ENCODE measurements around the gene AGAP2.
A peak's percentile ranks its signal among the peaks of the same experiment; 100 is the strongest.

Gene AGAP2

DNA sequence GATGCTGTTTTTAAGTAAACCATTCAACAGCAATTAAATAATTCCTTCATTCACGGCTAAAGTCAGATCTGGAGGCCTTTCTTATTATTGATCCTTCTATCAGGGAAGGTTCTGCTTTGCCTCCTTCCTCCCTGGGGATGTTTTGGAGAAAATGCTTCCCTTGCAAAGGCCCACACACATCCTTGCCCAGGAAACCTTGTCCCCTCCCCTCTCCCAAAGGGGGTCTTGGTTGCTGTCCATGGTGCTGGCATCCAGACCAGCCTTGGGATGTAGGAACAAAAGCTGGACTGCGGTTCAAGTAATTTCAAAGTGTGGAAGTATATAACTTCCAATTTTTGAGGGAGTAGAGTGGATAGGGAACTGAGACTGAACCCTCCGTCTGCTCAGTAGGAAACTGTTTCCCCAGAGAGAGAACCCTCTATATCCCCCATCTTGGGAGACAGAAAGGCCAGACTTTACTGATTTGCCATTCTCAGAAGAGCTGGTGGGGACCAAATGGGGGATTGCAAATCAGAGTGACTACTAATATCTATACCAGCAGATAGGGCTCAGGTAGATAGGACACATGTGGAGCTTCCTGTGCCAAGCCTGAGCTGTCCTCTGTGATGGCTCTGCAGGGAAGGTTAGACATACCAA is 21.9 kb upstream of the AGAP2 start:
- no peaks in the 10 kb centered on the region for H3K9me3 ChIP-seq (ENCODE audit: control insufficient read depth, insufficient read depth, low read depth, low read length)
- H3K4me3 ChIP-seq (ENCODE audit: low read depth, low read length): no peak overlapping the region
- TF ChIP-seq ZNF133 (tag by site-specific recombination; IDR thresholded peaks at IDR 0.05): no peak
- TF ChIP-seq, protein P1, sequence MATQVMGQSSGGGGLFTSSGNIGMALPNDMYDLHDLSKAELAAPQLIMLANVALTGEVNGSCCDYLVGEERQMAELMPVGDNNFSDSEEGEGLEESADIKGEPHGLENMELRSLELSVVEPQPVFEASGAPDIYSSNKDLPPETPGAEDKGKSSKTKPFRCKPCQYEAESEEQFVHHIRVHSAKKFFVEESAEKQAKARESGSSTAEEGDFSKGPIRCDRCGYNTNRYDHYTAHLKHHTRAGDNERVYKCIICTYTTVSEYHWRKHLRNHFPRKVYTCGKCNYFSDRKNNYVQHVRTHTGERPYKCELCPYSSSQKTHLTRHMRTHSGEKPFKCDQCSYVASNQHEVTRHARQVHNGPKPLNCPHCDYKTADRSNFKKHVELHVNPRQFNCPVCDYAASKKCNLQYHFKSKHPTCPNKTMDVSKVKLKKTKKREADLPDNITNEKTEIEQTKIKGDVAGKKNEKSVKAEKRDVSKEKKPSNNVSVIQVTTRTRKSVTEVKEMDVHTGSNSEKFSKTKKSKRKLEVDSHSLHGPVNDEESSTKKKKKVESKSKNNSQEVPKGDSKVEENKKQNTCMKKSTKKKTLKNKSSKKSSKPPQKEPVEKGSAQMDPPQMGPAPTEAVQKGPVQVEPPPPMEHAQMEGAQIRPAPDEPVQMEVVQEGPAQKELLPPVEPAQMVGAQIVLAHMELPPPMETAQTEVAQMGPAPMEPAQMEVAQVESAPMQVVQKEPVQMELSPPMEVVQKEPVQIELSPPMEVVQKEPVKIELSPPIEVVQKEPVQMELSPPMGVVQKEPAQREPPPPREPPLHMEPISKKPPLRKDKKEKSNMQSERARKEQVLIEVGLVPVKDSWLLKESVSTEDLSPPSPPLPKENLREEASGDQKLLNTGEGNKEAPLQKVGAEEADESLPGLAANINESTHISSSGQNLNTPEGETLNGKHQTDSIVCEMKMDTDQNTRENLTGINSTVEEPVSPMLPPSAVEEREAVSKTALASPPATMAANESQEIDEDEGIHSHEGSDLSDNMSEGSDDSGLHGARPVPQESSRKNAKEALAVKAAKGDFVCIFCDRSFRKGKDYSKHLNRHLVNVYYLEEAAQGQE (tag by site-specific recombination; IDR thresholded peaks at IDR 0.05): peak; percentile 98
- ChIA-PET POLR2A (interaction anchor here (1.1 to 1.2 kb wide), 2 partner anchors 18 to 36 kb away, joined by 3 read pairs; no protein-coding TSS in a partner anchor), CTCF (interaction anchor here (0.6 to 2.3 kb wide), 9 partner anchors 8 to 49 kb away, joined by 3 to 7 read pairs (median 4); partner anchors contain the start of genes CDK4 and TSPAN31)
- peaks cover 10 to 46% of the 10 kb centered on the region in 2 experiments for H3K36me3 ChIP-seq (ENCODE audit: control insufficient read depth in 2 of 2, insufficient read depth in 1 of 2, low read length in 2 of 2)
- no peak overlapping the region for H3K27ac ChIP-seq (ENCODE audit: extremely low read depth, low read depth, low read length)
- H3K4me1 ChIP-seq (ENCODE audit: control insufficient read depth, insufficient read depth, low read length): no peaks in the 10 kb centered on the region

DNA sequence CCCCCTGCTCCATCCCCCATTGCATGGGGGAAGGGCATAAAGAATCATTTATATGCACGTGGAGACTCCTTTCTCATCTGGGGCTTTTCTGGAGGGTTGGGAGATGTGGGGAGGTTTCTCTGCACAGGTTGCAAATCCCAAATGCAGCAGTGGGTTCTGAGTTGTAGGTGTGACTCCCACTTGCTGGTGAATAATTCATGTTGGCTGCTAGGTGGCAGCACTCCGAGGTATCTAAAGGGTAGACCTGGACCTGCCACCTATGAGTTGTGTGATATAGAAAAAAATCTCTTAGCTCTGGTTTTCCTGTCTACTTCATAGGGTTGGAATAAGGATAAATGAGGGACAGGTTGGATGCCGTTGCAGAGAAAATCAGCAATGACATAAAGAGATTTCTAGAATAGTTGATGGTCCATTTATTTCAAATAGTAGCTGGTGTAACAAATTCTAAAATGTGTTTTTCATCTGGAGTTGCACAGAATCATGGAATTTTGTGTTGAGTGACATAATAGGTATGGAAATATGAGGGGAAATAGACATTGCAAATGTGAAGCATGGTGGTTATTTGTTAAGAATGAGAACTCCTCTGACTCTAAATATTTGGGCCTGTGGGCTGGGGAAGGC is 20.9 kb upstream of the AGAP2 start:
- no peaks in the 10 kb centered on the region for H3K9me3 ChIP-seq (ENCODE audit: control insufficient read depth, insufficient read depth, low read depth, low read length)
- no peak overlapping the region for H3K27ac ChIP-seq (ENCODE audit: extremely low read depth, low read depth, low read length)
- no peak for TF ChIP-seq ZNF426 (tag by site-specific recombination; IDR thresholded peaks at IDR 0.05)
- TF ChIP-seq, protein P2, sequence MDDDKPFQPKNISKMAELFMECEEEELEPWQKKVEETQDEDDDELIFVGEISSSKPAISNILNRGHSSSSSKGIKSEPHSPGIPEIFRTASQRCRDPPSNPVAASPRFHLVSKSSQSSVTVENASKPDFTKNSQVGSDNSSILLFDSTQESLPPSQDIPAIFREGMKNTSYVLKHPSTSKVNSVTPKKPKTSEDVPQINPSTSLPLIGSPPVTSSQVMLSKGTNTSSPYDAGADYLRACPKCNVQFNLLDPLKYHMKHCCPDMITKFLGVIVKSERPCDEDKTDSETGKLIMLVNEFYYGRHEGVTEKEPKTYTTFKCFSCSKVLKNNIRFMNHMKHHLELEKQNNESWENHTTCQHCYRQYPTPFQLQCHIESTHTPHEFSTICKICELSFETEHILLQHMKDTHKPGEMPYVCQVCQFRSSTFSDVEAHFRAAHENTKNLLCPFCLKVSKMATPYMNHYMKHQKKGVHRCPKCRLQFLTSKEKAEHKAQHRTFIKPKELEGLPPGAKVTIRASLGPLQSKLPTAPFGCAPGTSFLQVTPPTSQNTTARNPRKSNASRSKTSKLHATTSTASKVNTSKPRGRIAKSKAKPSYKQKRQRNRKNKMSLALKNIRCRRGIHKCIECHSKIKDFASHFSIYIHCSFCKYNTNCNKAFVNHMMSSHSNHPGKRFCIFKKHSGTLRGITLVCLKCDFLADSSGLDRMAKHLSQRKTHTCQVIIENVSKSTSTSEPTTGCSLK (tag by site-specific recombination; IDR thresholded peaks at IDR 0.05): no peak
- TF ChIP-seq ZFHX2 (tag by site-specific recombination; conservative IDR thresholded peaks at IDR 0.05): peak; percentile 48
- peak; percentile 64 for TF ChIP-seq EGR2 (tag by site-specific recombination; IDR thresholded peaks at IDR 0.05; ENCODE audit: low read depth)
- TF ChIP-seq, protein P3, sequence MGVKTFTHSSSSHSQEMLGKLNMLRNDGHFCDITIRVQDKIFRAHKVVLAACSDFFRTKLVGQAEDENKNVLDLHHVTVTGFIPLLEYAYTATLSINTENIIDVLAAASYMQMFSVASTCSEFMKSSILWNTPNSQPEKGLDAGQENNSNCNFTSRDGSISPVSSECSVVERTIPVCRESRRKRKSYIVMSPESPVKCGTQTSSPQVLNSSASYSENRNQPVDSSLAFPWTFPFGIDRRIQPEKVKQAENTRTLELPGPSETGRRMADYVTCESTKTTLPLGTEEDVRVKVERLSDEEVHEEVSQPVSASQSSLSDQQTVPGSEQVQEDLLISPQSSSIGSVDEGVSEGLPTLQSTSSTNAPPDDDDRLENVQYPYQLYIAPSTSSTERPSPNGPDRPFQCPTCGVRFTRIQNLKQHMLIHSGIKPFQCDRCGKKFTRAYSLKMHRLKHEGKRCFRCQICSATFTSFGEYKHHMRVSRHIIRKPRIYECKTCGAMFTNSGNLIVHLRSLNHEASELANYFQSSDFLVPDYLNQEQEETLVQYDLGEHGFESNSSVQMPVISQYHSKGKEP (tag by site-specific recombination; IDR thresholded peaks at IDR 0.05): peak; percentile 39
- TF ChIP-seq, protein P4, sequence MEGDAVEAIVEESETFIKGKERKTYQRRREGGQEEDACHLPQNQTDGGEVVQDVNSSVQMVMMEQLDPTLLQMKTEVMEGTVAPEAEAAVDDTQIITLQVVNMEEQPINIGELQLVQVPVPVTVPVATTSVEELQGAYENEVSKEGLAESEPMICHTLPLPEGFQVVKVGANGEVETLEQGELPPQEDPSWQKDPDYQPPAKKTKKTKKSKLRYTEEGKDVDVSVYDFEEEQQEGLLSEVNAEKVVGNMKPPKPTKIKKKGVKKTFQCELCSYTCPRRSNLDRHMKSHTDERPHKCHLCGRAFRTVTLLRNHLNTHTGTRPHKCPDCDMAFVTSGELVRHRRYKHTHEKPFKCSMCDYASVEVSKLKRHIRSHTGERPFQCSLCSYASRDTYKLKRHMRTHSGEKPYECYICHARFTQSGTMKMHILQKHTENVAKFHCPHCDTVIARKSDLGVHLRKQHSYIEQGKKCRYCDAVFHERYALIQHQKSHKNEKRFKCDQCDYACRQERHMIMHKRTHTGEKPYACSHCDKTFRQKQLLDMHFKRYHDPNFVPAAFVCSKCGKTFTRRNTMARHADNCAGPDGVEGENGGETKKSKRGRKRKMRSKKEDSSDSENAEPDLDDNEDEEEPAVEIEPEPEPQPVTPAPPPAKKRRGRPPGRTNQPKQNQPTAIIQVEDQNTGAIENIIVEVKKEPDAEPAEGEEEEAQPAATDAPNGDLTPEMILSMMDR (tag by site-specific recombination; IDR thresholded peaks at IDR 0.05): peak; percentile 27; the same call in 1 of the 2 replicates
- no peak for TF ChIP-seq ZNF184 (tag by site-specific recombination; IDR thresholded peaks at IDR 0.05)
- TF ChIP-seq ZNF324 (tag by site-specific recombination; IDR thresholded peaks at IDR 0.05): no peak
- TF ChIP-seq ZNF132 (tag by site-specific recombination; IDR thresholded peaks at IDR 0.05; ENCODE audit: borderline replicate concordance): no peak
- no peak for TF ChIP-seq TRIM28 (IDR thresholded peaks at IDR 0.05; ENCODE audit: borderline replicate concordance, low read length)
- no peak for TF ChIP-seq SCRT1 (tag by site-specific recombination; IDR thresholded peaks at IDR 0.05; ENCODE audit: borderline replicate concordance)
- no peak overlapping the region for H3K4me3 ChIP-seq (ENCODE audit: low read depth, low read length)
- H3K36me3 ChIP-seq (ENCODE audit: control insufficient read depth in 2 of 2, insufficient read depth in 1 of 2, low read length in 2 of 2): peaks cover 10 to 46% of the 10 kb centered on the region in 2 experiments
- CTCF ChIA-PET: interaction anchor here (0.5 to 2.3 kb wide), 27 partner anchors 9 to 967 kb away, joined by 3 to 8 read pairs (median 4); partner anchors contain the start of genes EEF1AKMT3, INHBE, METTL1 and TSPAN31
- POLR2A ChIA-PET: interaction anchor here (0.6 to 1.2 kb wide), 5 partner anchors 13 to 391 kb away, joined by 3 to 4 read pairs (median 3); partner anchors contain the start of genes ATP23, EEF1AKMT3 and TSPAN31
- 0 out of 2 replicates have a peak, but pooled peaks cover 1% of the 10 kb centered on the region for H3K4me1 ChIP-seq (ENCODE audit: control insufficient read depth, insufficient read depth, low read length)
